Measurements from ENCODE around the gene NTRK3.
"Not testable (repeated sequence)": the region's sequence is repeated elsewhere in the genome, so short reads cannot be mapped to it uniquely, and the experiment has no call there.

The NTRK3 gene

GRCh38 chr15:88048755-88049154, 207.8 kb downstream of the NTRK3 start:
- no peaks in the 10 kb centered on the region for H3K4me1 ChIP-seq (ENCODE audit: control insufficient read depth, insufficient read depth, low read length, poor library complexity, severe bottlenecking)
- no peaks in the 10 kb centered on the region for H3K9me3 ChIP-seq (ENCODE audit: control insufficient read depth, low read length)
- H3K4me3 ChIP-seq (ENCODE audit: extremely low read depth, insufficient read depth, low read length, poor library complexity, severe bottlenecking): no peak overlapping the region
- no peaks in the 10 kb centered on the region for H3K36me3 ChIP-seq (ENCODE audit: control insufficient read depth, insufficient read depth, low read length)
- WGBS, 2 experiments (ENCODE audit: insufficient coverage in 2 of 2): 95% methylated on average over 2 of the region's 3 CpGs; no CpG with 5 or more reads in 1 of the 2 experiments
- H3K27ac ChIP-seq (ENCODE audit: low read depth, low read length, severe bottlenecking): no peak overlapping the region

GRCh38 chr15:88048237-88048636, 208.3 kb downstream of the NTRK3 start:
- Histone ChIP-seq H3K36me3 (ENCODE audit: control insufficient read depth, insufficient read depth, low read length) (no peaks in the 10 kb centered on the region), H3K4me3 (ENCODE audit: extremely low read depth, insufficient read depth, low read length, poor library complexity, severe bottlenecking) (no peak overlapping the region), H3K9me3 (ENCODE audit: control insufficient read depth, low read length) (no peaks in the 10 kb centered on the region), H3K27ac (ENCODE audit: low read depth, low read length, severe bottlenecking) (no peak overlapping the region), H3K4me1 (ENCODE audit: control insufficient read depth, insufficient read depth, low read length, poor library complexity, severe bottlenecking) (no peaks in the 10 kb centered on the region)
- WGBS, 2 experiments (ENCODE audit: insufficient coverage in 2 of 2): 87 to 90% methylated on average over 2 of the region's 2 CpGs

GRCh38 chr15:88046576-88047129, 209.9 kb downstream of the NTRK3 start:
- WGBS, 2 experiments (ENCODE audit: insufficient coverage in 2 of 2): 88 to 91% methylated on average over 12 to 13 of the region's 13 CpGs
- Histone ChIP-seq H3K4me1 (ENCODE audit: control insufficient read depth, insufficient read depth, low read length, poor library complexity, severe bottlenecking) (no peaks in the 10 kb centered on the region), H3K36me3 (ENCODE audit: control insufficient read depth, insufficient read depth, low read length) (no peaks in the 10 kb centered on the region), H3K27ac (ENCODE audit: low read depth, low read length, severe bottlenecking) (no peak overlapping the region), H3K9me3 (ENCODE audit: control insufficient read depth, low read length) (no peaks in the 10 kb centered on the region), H3K4me3 (ENCODE audit: extremely low read depth, insufficient read depth, low read length, poor library complexity, severe bottlenecking) (no peak overlapping the region)

GRCh38 chr15:88043396-88043795, 213.1 kb downstream of the NTRK3 start:
- 100% methylated on average over 1 of the region's 1 CpG; no CpG with 5 or more reads in 1 of the 2 experiments for WGBS, 2 experiments (ENCODE audit: insufficient coverage in 2 of 2)
- Histone ChIP-seq H3K4me3 (ENCODE audit: extremely low read depth, insufficient read depth, low read length, poor library complexity, severe bottlenecking) (no peak overlapping the region), H3K36me3 (ENCODE audit: control insufficient read depth, insufficient read depth, low read length) (no peaks in the 10 kb centered on the region), H3K9me3 (ENCODE audit: control insufficient read depth, low read length) (no peaks in the 10 kb centered on the region), H3K27ac (ENCODE audit: low read depth, low read length, severe bottlenecking) (no peak overlapping the region), H3K4me1 (ENCODE audit: control insufficient read depth, insufficient read depth, low read length, poor library complexity, severe bottlenecking) (no peaks in the 10 kb centered on the region)

DNA sequence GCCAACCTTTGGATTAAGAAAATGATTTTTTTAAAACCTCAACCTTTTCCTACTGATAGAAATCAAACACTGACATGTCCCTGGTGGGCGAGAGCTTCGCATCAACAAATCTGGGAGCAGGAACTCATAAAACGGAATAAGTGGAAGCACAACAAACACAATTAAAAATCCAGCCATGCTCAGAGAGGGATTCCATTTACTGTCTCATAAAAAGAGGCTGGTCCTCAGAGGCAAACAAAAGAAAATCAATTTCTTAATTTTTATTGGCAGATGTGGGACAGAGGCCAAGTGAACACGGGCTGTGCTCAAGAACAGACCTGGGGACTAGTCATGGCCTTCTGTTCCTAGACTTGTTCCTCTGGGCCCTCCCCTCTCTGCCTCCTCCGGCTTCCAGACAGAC, 214.5 kb downstream of the NTRK3 start:
- WGBS, 2 experiments (ENCODE audit: insufficient coverage in 2 of 2): 94 to 96% methylated on average over 5 of the region's 5 CpGs

DNA sequence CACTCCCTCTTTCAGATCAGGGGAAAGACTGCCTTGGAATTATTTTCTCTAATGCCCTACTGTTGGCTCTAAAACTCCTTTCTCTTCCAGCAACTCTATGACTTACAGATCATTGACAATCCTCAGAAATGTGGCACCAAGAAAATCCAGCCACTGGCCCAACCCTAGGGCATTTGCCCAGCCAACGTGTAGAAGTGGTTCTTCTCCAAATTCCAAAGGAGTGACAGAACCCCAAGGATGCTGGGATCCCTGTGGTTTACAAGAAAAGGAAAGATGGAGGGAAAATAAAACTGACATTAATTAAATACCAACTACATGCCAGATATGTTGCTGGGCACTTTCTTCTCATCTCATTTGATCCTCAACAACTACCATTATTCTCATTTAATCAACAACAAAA, 216.0 kb downstream of the NTRK3 start:
- Histone ChIP-seq H3K9me3 (ENCODE audit: control insufficient read depth, low read length) (no peaks in the 10 kb centered on the region), H3K4me3 (ENCODE audit: extremely low read depth, insufficient read depth, low read length, poor library complexity, severe bottlenecking) (no peak overlapping the region), H3K36me3 (ENCODE audit: control insufficient read depth, insufficient read depth, low read length) (no peaks in the 10 kb centered on the region), H3K27ac (ENCODE audit: low read depth, low read length, severe bottlenecking) (no peak overlapping the region), H3K4me1 (ENCODE audit: control insufficient read depth, insufficient read depth, low read length, poor library complexity, severe bottlenecking) (peaks cover 7% of the 10 kb centered on the region)
- no CpG with 5 or more reads among the region's 1 CpG for WGBS, 2 experiments (ENCODE audit: insufficient coverage in 2 of 2)

More for the DNA sequence above, 214.5 kb downstream of the NTRK3 start:
- peaks cover 2% of the 10 kb centered on the region for H3K4me1 ChIP-seq (ENCODE audit: control insufficient read depth, insufficient read depth, low read length, poor library complexity, severe bottlenecking)
- H3K36me3 ChIP-seq (ENCODE audit: control insufficient read depth, insufficient read depth, low read length): no peaks in the 10 kb centered on the region
- no peak overlapping the region for H3K4me3 ChIP-seq (ENCODE audit: extremely low read depth, insufficient read depth, low read length, poor library complexity, severe bottlenecking)
- H3K27ac ChIP-seq (ENCODE audit: low read depth, low read length, severe bottlenecking): no peak overlapping the region
- H3K9me3 ChIP-seq (ENCODE audit: control insufficient read depth, low read length): no peaks in the 10 kb centered on the region

DNA sequence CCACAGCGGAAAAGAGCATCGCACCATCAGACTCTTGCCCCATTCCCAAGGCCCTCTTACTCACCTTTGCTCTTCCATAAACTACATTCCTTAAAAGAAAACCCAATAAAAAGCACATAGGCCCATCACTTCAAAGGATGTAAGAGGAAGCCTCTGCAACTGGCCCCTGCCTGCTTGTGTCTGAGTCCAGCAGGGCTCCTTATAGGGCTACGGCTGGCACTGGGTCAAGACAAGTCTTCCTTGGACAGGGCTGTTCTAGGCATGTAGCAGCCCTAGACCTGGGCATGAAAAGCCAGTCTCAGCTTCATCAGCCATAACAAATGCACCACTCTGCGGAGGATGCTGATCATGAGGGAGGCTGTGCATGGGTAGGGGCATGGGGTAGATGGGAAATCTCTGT, 218.3 kb downstream of the NTRK3 start:
- whole genome bisulfite sequencing, 2 experiments (ENCODE audit: insufficient coverage in 2 of 2): 82 to 100% methylated on average over 1 to 3 of the region's 4 CpGs
- Histone ChIP-seq H3K4me1 (ENCODE audit: control insufficient read depth, insufficient read depth, low read length, poor library complexity, severe bottlenecking) (peaks cover 7% of the 10 kb centered on the region), H3K9me3 (ENCODE audit: control insufficient read depth, low read length) (no peaks in the 10 kb centered on the region), H3K36me3 (ENCODE audit: control insufficient read depth, insufficient read depth, low read length) (no peaks in the 10 kb centered on the region), H3K4me3 (ENCODE audit: extremely low read depth, insufficient read depth, low read length, poor library complexity, severe bottlenecking) (no peak overlapping the region), H3K27ac (ENCODE audit: low read depth, low read length, severe bottlenecking) (no peak overlapping the region)

- Histone ChIP-seq H3K4me1 (ENCODE audit: control insufficient read depth, insufficient read depth, low read length, poor library complexity, severe bottlenecking) (peaks cover 7% of the 10 kb centered on the region), H3K9me3 (ENCODE audit: control insufficient read depth, low read length) (no peaks in the 10 kb centered on the region), H3K27ac (ENCODE audit: low read depth, low read length, severe bottlenecking) (peak overlapping the region; percentile 37), H3K4me3 (ENCODE audit: extremely low read depth, insufficient read depth, low read length, poor library complexity, severe bottlenecking) (no peak overlapping the region), H3K36me3 (ENCODE audit: control insufficient read depth, insufficient read depth, low read length) (no peaks in the 10 kb centered on the region)
- 8 to 31% methylated on average over 2 of the region's 9 CpGs for WGBS, 2 experiments (ENCODE audit: insufficient coverage in 2 of 2)
Measured at GRCh38 chr15:88036154-88036839, 220.2 kb downstream of the NTRK3 start.

- Histone ChIP-seq H3K27ac (ENCODE audit: low read depth, low read length, severe bottlenecking) (no peak overlapping the region), H3K9me3 (ENCODE audit: control insufficient read depth, low read length) (no peaks in the 10 kb centered on the region), H3K36me3 (ENCODE audit: control insufficient read depth, insufficient read depth, low read length) (no peaks in the 10 kb centered on the region), H3K4me3 (ENCODE audit: extremely low read depth, insufficient read depth, low read length, poor library complexity, severe bottlenecking) (no peak overlapping the region), H3K4me1 (ENCODE audit: control insufficient read depth, insufficient read depth, low read length, poor library complexity, severe bottlenecking) (peaks cover 9% of the 10 kb centered on the region)
- 92 to 93% methylated on average over 2 to 4 of the region's 5 CpGs for WGBS, 2 experiments (ENCODE audit: insufficient coverage in 2 of 2)
Measured at GRCh38 chr15:88035381-88035780, 221.2 kb downstream of the NTRK3 start.

- H3K4me1 ChIP-seq (ENCODE audit: control insufficient read depth, insufficient read depth, low read length, poor library complexity, severe bottlenecking): peaks cover 14% of the 10 kb centered on the region
- WGBS, 2 experiments (ENCODE audit: insufficient coverage in 2 of 2): 76 to 100% methylated on average over 5 of the region's 5 CpGs
- not testable (repeated sequence) for H3K9me3 ChIP-seq (ENCODE audit: control insufficient read depth, low read length); H3K27ac ChIP-seq (ENCODE audit: low read depth, low read length, severe bottlenecking); H3K36me3 ChIP-seq (ENCODE audit: control insufficient read depth, insufficient read depth, low read length); H3K4me3 ChIP-seq (ENCODE audit: extremely low read depth, insufficient read depth, low read length, poor library complexity, severe bottlenecking)
Measured at GRCh38 chr15:88033421-88033820, 223.1 kb downstream of the NTRK3 start.

DNA sequence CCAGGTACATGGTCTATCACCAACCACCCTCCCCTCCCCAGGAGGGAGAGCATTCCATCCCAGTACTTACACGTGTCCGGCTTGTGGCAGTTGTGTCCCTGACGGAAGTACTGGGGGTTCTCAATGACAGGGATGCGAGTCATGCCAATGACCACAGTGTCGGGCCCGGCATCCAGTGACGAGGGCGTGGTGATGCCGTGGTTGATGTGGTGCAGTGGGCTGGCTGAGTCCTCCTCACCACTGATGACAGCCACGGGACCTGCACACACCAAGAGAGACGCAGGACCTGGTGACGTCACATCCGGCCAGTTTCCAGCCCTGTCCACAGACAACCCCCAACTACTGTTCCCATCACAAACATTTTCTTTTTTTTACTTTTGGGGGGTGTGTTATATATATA, 223.8 kb downstream of the NTRK3 start:
- H3K4me3 ChIP-seq (ENCODE audit: extremely low read depth, insufficient read depth, low read length, poor library complexity, severe bottlenecking): no peak overlapping the region
- no peak overlapping the region for H3K27ac ChIP-seq (ENCODE audit: low read depth, low read length, severe bottlenecking)
- WGBS, 2 experiments (ENCODE audit: insufficient coverage in 2 of 2): 93 to 96% methylated on average over 3 to 8 of the region's 13 CpGs

More for the DNA sequence above, 223.8 kb downstream of the NTRK3 start:
- H3K36me3 ChIP-seq (ENCODE audit: control insufficient read depth, insufficient read depth, low read length): no peaks in the 10 kb centered on the region
- peaks cover 14% of the 10 kb centered on the region for H3K4me1 ChIP-seq (ENCODE audit: control insufficient read depth, insufficient read depth, low read length, poor library complexity, severe bottlenecking)
- no peaks in the 10 kb centered on the region for H3K9me3 ChIP-seq (ENCODE audit: control insufficient read depth, low read length)

Measured in mesodermal cell (in vitro differentiated cells).